IPS-18a (cell line): Measurements from ENCODE around the gene SESN2.
A peak's percentile ranks its signal among the peaks of the same experiment; 100 is the strongest.

Source experiments
- H3K27ac ChIP-seq: one replicate; pipeline ENCODE4 v1.5.1; 2013; ENCODE audit warnings: low read length
- H3K27me3 ChIP-seq: one replicate; pipeline ENCODE4 v1.6.1; 2013; ENCODE audit warnings: mild to moderate bottlenecking, low read length; ENCODE audit not compliant: control insufficient read depth, insufficient read depth
- H3K36me3 ChIP-seq: one replicate; pipeline ENCODE4 v1.6.1; 2013; ENCODE audit warnings: low read depth, low read length; ENCODE audit not compliant: control insufficient read depth
- H3K4me1 ChIP-seq: one replicate; pipeline ENCODE4 v1.6.1; 2013; ENCODE audit warnings: low read depth, low read length; ENCODE audit not compliant: control insufficient read depth
- H3K4me3 ChIP-seq: one replicate; pipeline ENCODE4 v1.5.1; 2013; ENCODE audit warnings: low read length
- H3K9ac ChIP-seq: one replicate; pipeline ENCODE4 v1.6.1; 2013; ENCODE audit warnings: mild to moderate bottlenecking, low read length, moderate library complexity
- H3K9me3 ChIP-seq: one replicate; pipeline ENCODE4 v1.6.1; 2013; ENCODE audit warnings: low read depth, low read length; ENCODE audit not compliant: control insufficient read depth

SESN2 gene

GRCh38 chr1:28257736-28258135 lies 1.6 kb upstream of the SESN2 start:
- Histone ChIP-seq H3K36me3 (no peaks in the 10 kb centered on the region), H3K9ac (no peak overlapping the region), H3K4me3 (no peak overlapping the region), H3K9me3 (no peaks in the 10 kb centered on the region), H3K4me1 (peaks cover 3% of the 10 kb centered on the region), H3K27me3 (no peaks in the 10 kb centered on the region), H3K27ac (no peak overlapping the region)

GRCh38 chr1:28258628-28259251 lies 578 bp upstream of the SESN2 start:
- Histone ChIP-seq H3K9ac (no peak overlapping the region), H3K4me1 (peaks cover 3% of the 10 kb centered on the region), H3K4me3 (peak overlapping the region; percentile 84), H3K27me3 (no peaks in the 10 kb centered on the region), H3K9me3 (no peaks in the 10 kb centered on the region), H3K27ac (no peak overlapping the region), H3K36me3 (no peaks in the 10 kb centered on the region)

- H3K27ac ChIP-seq = no peak overlapping the region
- peaks cover 3% of the 10 kb centered on the region for H3K4me1 ChIP-seq
- H3K36me3 ChIP-seq = no peaks in the 10 kb centered on the region
- no peaks in the 10 kb centered on the region for H3K9me3 ChIP-seq
- no peaks in the 10 kb centered on the region for H3K27me3 ChIP-seq
- peak overlapping the region; percentile 84 for H3K4me3 ChIP-seq
- peak overlapping the region; percentile 86 for H3K9ac ChIP-seq
Observed at GRCh38 chr1:28259934-28260802, 850 bp downstream of the SESN2 start.

GRCh38 chr1:28260803-28261174 lies 1.5 kb downstream of the SESN2 start:
- H3K36me3 ChIP-seq = no peaks in the 10 kb centered on the region
- peak overlapping the region; percentile 86 for H3K9ac ChIP-seq
- H3K27ac ChIP-seq = no peak overlapping the region
- peaks cover 5% of the 10 kb centered on the region for H3K4me1 ChIP-seq
- no peaks in the 10 kb centered on the region for H3K9me3 ChIP-seq
- peak overlapping the region; percentile 84 for H3K4me3 ChIP-seq
- H3K27me3 ChIP-seq = no peaks in the 10 kb centered on the region

GRCh38 chr1:28264897-28265296 lies 5.6 kb downstream of the SESN2 start:
- no peak overlapping the region for H3K9ac ChIP-seq
- no peaks in the 10 kb centered on the region for H3K27me3 ChIP-seq
- no peaks in the 10 kb centered on the region for H3K36me3 ChIP-seq
- H3K4me1 ChIP-seq = peaks cover 11% of the 10 kb centered on the region
- H3K27ac ChIP-seq = no peak overlapping the region
- no peaks in the 10 kb centered on the region for H3K9me3 ChIP-seq
- H3K4me3 ChIP-seq = no peak overlapping the region

- Histone ChIP-seq H3K4me3 (no peak overlapping the region), H3K27me3 (no peaks in the 10 kb centered on the region), H3K9ac (no peak overlapping the region), H3K36me3 (no peaks in the 10 kb centered on the region), H3K4me1 (peaks cover 11% of the 10 kb centered on the region), H3K27ac (no peak overlapping the region), H3K9me3 (no peaks in the 10 kb centered on the region)
Observed at GRCh38 chr1:28265577-28265976, 6.3 kb downstream of the SESN2 start.

- H3K4me1 ChIP-seq = peaks cover 11% of the 10 kb centered on the region
- peaks cover 9% of the 10 kb centered on the region for H3K36me3 ChIP-seq
- H3K4me3 ChIP-seq = no peak overlapping the region
- no peak overlapping the region for H3K27ac ChIP-seq
- H3K9me3 ChIP-seq = no peaks in the 10 kb centered on the region
- H3K9ac ChIP-seq = no peak overlapping the region
- no peaks in the 10 kb centered on the region for H3K27me3 ChIP-seq
Observed at GRCh38 chr1:28266920-28267322, 7.6 kb downstream of the SESN2 start.

GRCh38 chr1:28267633-28268032 lies 8.3 kb downstream of the SESN2 start:
- no peaks in the 10 kb centered on the region for H3K9me3 ChIP-seq
- H3K36me3 ChIP-seq = peaks cover 15% of the 10 kb centered on the region
- H3K9ac ChIP-seq = no peak overlapping the region
- H3K4me3 ChIP-seq = no peak overlapping the region
- no peaks in the 10 kb centered on the region for H3K27me3 ChIP-seq
- H3K4me1 ChIP-seq = peaks cover 11% of the 10 kb centered on the region
- no peak overlapping the region for H3K27ac ChIP-seq

- Histone ChIP-seq H3K36me3 (peaks cover 32% of the 10 kb centered on the region), H3K9me3 (no peaks in the 10 kb centered on the region), H3K4me1 (peaks cover 11% of the 10 kb centered on the region), H3K27ac (no peak overlapping the region), H3K9ac (no peak overlapping the region), H3K4me3 (no peak overlapping the region), H3K27me3 (no peaks in the 10 kb centered on the region)
Observed at GRCh38 chr1:28269529-28269928, 10.2 kb downstream of the SESN2 start.

GRCh38 chr1:28272215-28272852 lies 13.0 kb downstream of the SESN2 start:
- H3K27ac ChIP-seq = no peak overlapping the region
- H3K36me3 ChIP-seq = peaks cover 40% of the 10 kb centered on the region
- H3K9ac ChIP-seq = no peak overlapping the region
- no peaks in the 10 kb centered on the region for H3K9me3 ChIP-seq
- no peaks in the 10 kb centered on the region for H3K27me3 ChIP-seq
- no peak overlapping the region for H3K4me3 ChIP-seq
- peaks cover 2% of the 10 kb centered on the region for H3K4me1 ChIP-seq

- no peak overlapping the region for H3K27ac ChIP-seq
- H3K4me1 ChIP-seq = no peaks in the 10 kb centered on the region
- no peak overlapping the region for H3K4me3 ChIP-seq
- H3K9ac ChIP-seq = no peak overlapping the region
- H3K36me3 ChIP-seq = peaks cover 47% of the 10 kb centered on the region
- no peaks in the 10 kb centered on the region for H3K9me3 ChIP-seq
- no peaks in the 10 kb centered on the region for H3K27me3 ChIP-seq
Observed at GRCh38 chr1:28273216-28273860, 14.0 kb downstream of the SESN2 start.
